ENCODE data around the gene ZNF524. TPM values are rescaled to one million over a fixed set of nuclear protein-coding genes. Genes with fewer than 3 reads are reported as not detected.

Gene ZNF524
- total and polyA plus RNA-seq, 9 of the 15 experiments (the other 6 are each of a cell fraction or from before 2014, with no cell fraction given), result 0.08 to 15.6 (median 2.9) TPM

DNA sequence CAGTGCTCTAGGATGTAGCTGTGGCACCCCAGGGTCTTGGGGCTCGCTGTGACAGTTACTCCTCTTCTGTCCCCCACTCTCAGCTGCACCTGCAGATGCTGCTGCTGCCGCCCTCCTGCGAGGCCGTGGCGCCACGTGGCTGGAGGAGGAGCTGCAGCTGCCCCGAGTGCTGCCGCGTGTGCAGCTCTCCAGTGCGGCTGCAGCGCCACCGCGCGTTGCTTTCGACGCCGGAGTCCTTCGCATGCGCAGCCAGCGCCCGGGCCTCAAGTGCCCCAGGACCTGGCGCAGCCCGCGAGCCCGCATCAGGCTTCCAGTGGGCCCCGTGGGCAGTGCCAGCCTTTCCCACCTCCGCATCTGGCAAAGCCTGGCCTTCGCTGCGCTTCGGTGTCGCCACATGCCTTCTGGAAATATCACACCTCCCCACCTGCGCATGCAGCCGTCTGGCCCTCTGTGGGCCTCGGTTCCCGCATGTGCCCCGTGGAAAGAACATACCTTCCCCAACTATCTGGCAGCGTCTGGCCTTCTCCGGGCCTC lies 40.0 kb downstream of the ZNF524 start (continued):
- TF ChIP-seq CHD1 (IDR thresholded peaks at IDR 0.05; ENCODE audit: low read length) (no peak), NBN (IDR thresholded peaks at IDR 0.05; ENCODE audit: low read depth) (no peak), ZC3H4 (CRISPR knock-in tag; IDR thresholded peaks at IDR 0.05; ENCODE audit: borderline replicate concordance) (no peak), SIRT6 (IDR thresholded peaks at IDR 0.05; ENCODE audit: low read depth, low read length) (no peak), HDAC8 (tag; IDR thresholded peaks at IDR 0.05) (no peak)

DNA sequence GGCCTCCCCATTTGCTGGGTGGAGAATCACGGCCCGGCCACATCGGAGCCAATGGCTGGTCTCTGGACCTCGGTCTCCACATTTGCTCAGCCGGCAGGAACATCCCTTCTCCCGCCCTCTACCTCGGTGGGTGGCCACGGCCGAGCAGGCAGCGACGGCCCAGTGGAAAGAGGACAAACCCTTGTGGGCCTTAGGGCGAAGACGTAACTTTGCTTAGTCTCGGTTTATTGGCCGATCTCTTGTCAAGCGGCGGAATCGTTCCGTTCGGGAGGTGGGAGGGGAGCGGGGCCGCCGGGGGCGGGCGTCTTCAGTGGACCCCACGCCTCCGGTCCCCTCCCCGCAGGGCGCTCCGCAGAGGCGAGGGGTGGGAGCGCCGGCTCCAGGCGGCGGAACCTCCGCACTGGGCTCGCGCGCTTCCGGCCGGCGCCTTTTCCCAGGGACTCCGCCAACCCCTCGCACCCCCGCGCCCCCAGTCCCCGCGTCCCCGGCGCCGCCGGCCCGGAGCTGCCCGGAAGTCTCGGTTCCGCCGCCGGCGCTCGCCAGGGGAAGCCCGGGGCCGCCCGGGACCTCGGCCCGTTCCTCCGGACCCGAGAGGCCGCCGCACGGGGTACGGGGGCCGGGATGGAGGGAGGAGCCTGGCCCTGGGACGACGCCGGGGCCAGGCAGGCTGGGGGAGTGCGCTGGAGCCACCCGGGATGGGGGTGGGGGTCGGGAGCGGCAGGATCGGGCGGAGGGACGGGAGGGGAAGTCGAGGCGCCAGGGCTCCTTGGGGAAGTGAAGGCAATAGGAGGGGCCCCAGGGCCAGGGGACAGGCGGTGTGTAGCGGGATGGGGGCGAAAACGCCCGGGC lies 40.7 kb downstream of the ZNF524 start, which contains the start of gene ZNF580:
ZNF580 (plus strand) TSS at position 426 of the 849 bp plus-strand sequence. CDS start 1,507 bp downstream, outside the sequence.
- Histone ChIP-seq H3K27me3 (ENCODE audit: control insufficient read depth in 2 of 2, insufficient read depth in 2 of 2, low read length in 2 of 2) (no peaks in the 10 kb centered on the region), H3K36me3 (ENCODE audit: control insufficient read depth, insufficient read depth, low read length) (peaks cover 30% of the 10 kb centered on the region; the same call in 2 of the 3 replicates), H3K79me2 (ENCODE audit: control insufficient read depth, insufficient read depth, low read length) (peaks cover 85% of the 10 kb centered on the region), H3K9me1 (ENCODE audit: control insufficient read depth, insufficient read depth, low read length) (no peaks in the 10 kb centered on the region), H3K4me2 (ENCODE audit: insufficient read depth, low read length) (peak within 1 kb of the TSS; percentile 91), H3K4me3 (peak within 1 kb of the TSS; percentile 94), H3K27ac (ENCODE audit: extremely low read depth, low read depth, low read length) (peak within 1 kb of the TSS; percentile 74), H3K9ac (ENCODE audit: insufficient read depth in 1 of 2, low read depth in 2 of 2, low read length in 2 of 2) (peak within 1 kb of the TSS; percentile 79 to 89), H3K9me3 (replicated peaks; ENCODE audit: control insufficient read depth, insufficient read depth, low read depth, low read length) (no peaks in the 10 kb centered on the region), H4K20me1 (replicated peaks; ENCODE audit: control insufficient read depth, insufficient read depth, low read length) (no peaks in the 10 kb centered on the region), H2AFZ (ENCODE audit: low read depth, low read length) (peak within 1 kb of the TSS; percentile 58), H3K4me1 (replicated peaks in 1 of 2; ENCODE audit: control insufficient read depth in 2 of 2, insufficient read depth in 2 of 2, low read length in 2 of 2) (peaks cover 43 to 64% of the 10 kb centered on the region in 2 experiments)
- 5% methylated on average over 27 of the region's 89 CpGs for WGBS (ENCODE audit: insufficient coverage, low coverage, missing lambda C conversion rate)
- DNase-seq (ENCODE audit: extremely low read depth in 1 of 4, low spot score in 3 of 4), result peak; percentile 80 to 87 (median 86)
- FAIRE-seq, result peak; percentile 78
- intact Hi-C loops (cut with micrococcal nuclease) (no loop called here), in situ Hi-C loops (cut with MboI) (loop anchor here (25.0 kb wide), 2 partner anchors 504 to 672 kb away; partner anchors contain the start of genes TNNT1 and ZSCAN5A)
- BruUV-seq (replicated peaks), result no TSS peak
- ChIA-PET POLR2A (interaction anchor here (0.6 to 1.0 kb wide), 2 partner anchors 23 to 798 kb away, joined by 3 to 4 read pairs; no protein-coding TSS in a partner anchor), CTCF (ENCODE audit: low intra/inter-chr PET ratio) (interaction anchor here (1.1 to 1.2 kb wide), 2 partner anchors 13 kb away, joined by 5 read pairs; partner anchors contain the start of gene U2AF2)
- peak; percentile 79 for ATAC-seq
- TF ChIP-seq ZNF253 (CRISPR knock-in tag; conservative IDR thresholded peaks at IDR 0.05) (no peak), RBFOX2 (IDR thresholded peaks at IDR 0.05; ENCODE audit: low read depth, low read length) (peak; percentile 73), ZNF436 (CRISPR knock-in tag; IDR thresholded peaks at IDR 0.05) (0 out of 2 replicates have a peak, but pooled peaks have one; percentile 23), NCOA1 (IDR thresholded peaks at IDR 0.05; ENCODE audit: low read depth) (peak; percentile 65; the same call in 1 of the 2 replicates), OTX1 (CRISPR knock-in tag; IDR thresholded peaks at IDR 0.05) (peak; percentile 69; the same call in 1 of the 2 replicates), SIN3A (IDR thresholded peaks at IDR 0.05; ENCODE audit: borderline replicate concordance in 2 of 2, control insufficient read depth in 1 of 2, low read depth in 2 of 2, low read length in 2 of 2) (peak in 1 of 2 experiments; percentile 73; a peak in 1 of 4 replicates), ZSCAN32 (CRISPR knock-in tag; IDR thresholded peaks at IDR 0.05) (0 out of 2 replicates have a peak, but pooled peaks have one; percentile 49), MEF2D (tag; conservative IDR thresholded peaks at IDR 0.05; ENCODE audit: low read depth) (no peak)
- TF ChIP-seq, protein P1, sequence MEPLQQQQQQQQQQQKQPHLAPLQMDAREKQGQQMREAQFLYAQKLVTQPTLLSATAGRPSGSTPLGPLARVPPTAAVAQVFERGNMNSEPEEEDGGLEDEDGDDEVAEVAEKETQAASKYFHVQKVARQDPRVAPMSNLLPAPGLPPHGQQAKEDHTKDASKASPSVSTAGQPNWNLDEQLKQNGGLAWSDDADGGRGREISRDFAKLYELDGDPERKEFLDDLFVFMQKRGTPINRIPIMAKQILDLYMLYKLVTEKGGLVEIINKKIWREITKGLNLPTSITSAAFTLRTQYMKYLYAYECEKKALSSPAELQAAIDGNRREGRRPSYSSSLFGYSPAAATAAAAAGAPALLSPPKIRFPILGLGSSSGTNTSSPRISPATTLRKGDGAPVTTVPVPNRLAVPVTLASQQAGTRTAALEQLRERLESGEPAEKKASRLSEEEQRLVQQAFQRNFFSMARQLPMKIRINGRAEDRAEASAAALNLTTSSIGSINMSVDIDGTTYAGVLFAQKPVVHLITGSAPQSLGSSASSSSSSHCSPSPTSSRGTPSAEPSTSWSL (CRISPR knock-in tag; IDR thresholded peaks at IDR 0.05; ENCODE audit: borderline replicate concordance), result no peak
- TF ChIP-seq, protein P2, sequence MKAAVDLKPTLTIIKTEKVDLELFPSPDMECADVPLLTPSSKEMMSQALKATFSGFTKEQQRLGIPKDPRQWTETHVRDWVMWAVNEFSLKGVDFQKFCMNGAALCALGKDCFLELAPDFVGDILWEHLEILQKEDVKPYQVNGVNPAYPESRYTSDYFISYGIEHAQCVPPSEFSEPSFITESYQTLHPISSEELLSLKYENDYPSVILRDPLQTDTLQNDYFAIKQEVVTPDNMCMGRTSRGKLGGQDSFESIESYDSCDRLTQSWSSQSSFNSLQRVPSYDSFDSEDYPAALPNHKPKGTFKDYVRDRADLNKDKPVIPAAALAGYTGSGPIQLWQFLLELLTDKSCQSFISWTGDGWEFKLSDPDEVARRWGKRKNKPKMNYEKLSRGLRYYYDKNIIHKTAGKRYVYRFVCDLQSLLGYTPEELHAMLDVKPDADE (conservative IDR thresholded peaks at IDR 0.05; ENCODE audit: control insufficient read depth, low read depth, low read length), result 0 out of 2 replicates have a peak, but pooled peaks have one; percentile 33
